ENCODE results near the gene CARS2. TPM values are rescaled to one million over a fixed set of nuclear protein-coding genes. Genes with fewer than 3 reads are reported as not detected.

Gene CARS2
- total RNA-seq, 4 donors from 2014 or later: 49.0 to 78.1 (median 68.4) TPM

- no peaks in the 10 kb centered on the region for H3K4me1 ChIP-seq
- WGBS, 2 donors: 83 to 98% methylated on average over 4 to 5 of the region's 6 CpGs
- TF ChIP-seq CTCF (IDR thresholded peaks at IDR 0.05): no peak
- no peak for TF ChIP-seq POLR2A (IDR thresholded peaks at IDR 0.05)
Observed at GRCh38 chr13:110637747-110638146, 68.2 kb downstream of the CARS2 start.

GRCh38 chr13:110637275-110637674 is 68.6 kb downstream of the CARS2 start:
- DNase-seq: no peak
- intact Hi-C loops (cut with DNase I): no loop called here
- Histone ChIP-seq H3K27ac (no peak overlapping the region), H3K36me3 (peaks cover 60 to 61% of the 10 kb centered on the region in 2 donors), H3K4me3 (replicated peaks in 1 of 3) (no peak overlapping the region), H3K9me3 (no peaks in the 10 kb centered on the region), H3K27me3 (no peaks in the 10 kb centered on the region), H3K4me1 (no peaks in the 10 kb centered on the region)
- 92 to 98% methylated on average over 6 of the region's 6 CpGs for WGBS, 2 donors
- TF ChIP-seq POLR2A (IDR thresholded peaks at IDR 0.05) (no peak), CTCF (IDR thresholded peaks at IDR 0.05) (no peak)

More at GRCh38 chr13:110637747-110638146, 68.2 kb downstream of the CARS2 start:
- no peaks in the 10 kb centered on the region for H3K9me3 ChIP-seq
- H3K36me3 ChIP-seq: peaks cover 61% of the 10 kb centered on the region in 2 donors
- no peak overlapping the region for H3K27ac ChIP-seq
- no peak for DNase-seq
- no peak overlapping the region for H3K4me3 ChIP-seq (replicated peaks in 1 of 3)
- H3K27me3 ChIP-seq: no peaks in the 10 kb centered on the region
- intact Hi-C loops (cut with DNase I): no loop called here

GRCh38 chr13:110636701-110637201 is 69.2 kb downstream of the CARS2 start:
- no peak for DNase-seq
- TF ChIP-seq POLR2A (IDR thresholded peaks at IDR 0.05) (no peak), CTCF (IDR thresholded peaks at IDR 0.05) (no peak)
- Histone ChIP-seq H3K27ac (no peak overlapping the region), H3K4me1 (no peaks in the 10 kb centered on the region), H3K9me3 (no peaks in the 10 kb centered on the region), H3K36me3 (peaks cover 55 to 60% of the 10 kb centered on the region in 2 donors), H3K4me3 (replicated peaks in 1 of 3) (no peak overlapping the region), H3K27me3 (no peaks in the 10 kb centered on the region)
- WGBS, 2 donors: 88 to 90% methylated on average over 3 to 14 of the region's 14 CpGs
- intact Hi-C loops (cut with DNase I): no loop called here

- intact Hi-C loops (cut with DNase I): no loop called here
Observed at GRCh38 chr13:110636053-110636475, 69.9 kb downstream of the CARS2 start.

More at GRCh38 chr13:110636053-110636475, 69.9 kb downstream of the CARS2 start:
- Histone ChIP-seq H3K27ac (no peak overlapping the region), H3K4me1 (no peaks in the 10 kb centered on the region), H3K36me3 (peaks cover 48 to 53% of the 10 kb centered on the region in 2 donors), H3K27me3 (no peaks in the 10 kb centered on the region), H3K4me3 (replicated peaks in 1 of 3) (no peak overlapping the region), H3K9me3 (no peaks in the 10 kb centered on the region)
- DNase-seq: no peak
- TF ChIP-seq POLR2A (IDR thresholded peaks at IDR 0.05) (no peak), CTCF (IDR thresholded peaks at IDR 0.05) (no peak)
- WGBS, 2 donors: 93 to 96% methylated on average over 16 of the region's 16 CpGs
